Neural cell (in vitro differentiated cells): ENCODE data around the gene FOXO1. TPM values are rescaled to one million over a fixed set of nuclear protein-coding genes. Genes with fewer than 3 reads are reported as not detected.

ENCODE experiments used
- H2AFZ ChIP-seq: fragments of 200-600, 300-800 bp; sonication (generic), shearing (Covaris generic); 2 replicates; pipeline ENCODE4 v1.6.0; 2014; ENCODE audit warnings: low read depth, mild to moderate bottlenecking, antibody characterized with exemption, low read length, moderate library complexity
- H3F3A ChIP-seq: fragments of 200-600 bp; shearing (Covaris generic); 2 replicates; pipeline ENCODE4 v1.6.1; 2016; ENCODE audit warnings: mild to moderate bottlenecking, moderate library complexity, mixed read lengths, antibody characterized with exemption, low read length; ENCODE audit not compliant: insufficient read depth, poor library complexity, severe bottlenecking
- H3K27ac ChIP-seq: fragments of 200-600, 300-800 bp; sonication (generic), shearing (Covaris generic); 2 replicates; pipeline ENCODE4 v1.5.1; 2014; ENCODE audit warnings: mild to moderate bottlenecking, low read length, moderate library complexity
- H3K27me3 ChIP-seq: fragments of 300-800, 200-600 bp; sonication (generic), shearing (Covaris generic); 2 replicates; pipeline ENCODE4 v1.6.0; 2014; ENCODE audit warnings: mild to moderate bottlenecking, low read depth, low read length, moderate library complexity; ENCODE audit not compliant: insufficient read depth
- H3K36me3 ChIP-seq: fragments of 300-800, 200-600 bp; sonication (generic), shearing (Covaris generic); 2 replicates; pipeline ENCODE4 v1.5.1; 2014; ENCODE audit warnings: mild to moderate bottlenecking, antibody characterized with exemption, low read length, moderate library complexity; ENCODE audit not compliant: insufficient read depth
- H3K4me2 ChIP-seq: fragments of 300-800, 200-600 bp; sonication (generic), shearing (Covaris generic); 2 replicates; pipeline ENCODE4 v1.6.0; 2014; ENCODE audit warnings: mild to moderate bottlenecking, low read length
- H3K4me3 ChIP-seq: fragments of 300-800, 200-600 bp; sonication (generic), shearing (Covaris generic); 2 replicates; pipeline ENCODE4 v1.5.1; 2014; ENCODE audit warnings: mild to moderate bottlenecking, low read length, moderate library complexity
- H3K79me2 ChIP-seq: fragments of 200-600 bp; shearing (Covaris generic); replicated peaks from 2 replicates; pipeline ENCODE4 v1.6.0; 2014; ENCODE audit warnings: mild to moderate bottlenecking, low read length, moderate library complexity; ENCODE audit not compliant: insufficient read depth
- H3K9ac ChIP-seq: fragments of 300-800, 200-600 bp; sonication (generic), shearing (Covaris generic); 2 replicates; pipeline ENCODE4 v1.6.1; 2016; ENCODE audit warnings: mild to moderate bottlenecking, low read length, mixed read lengths
- H3K9me2 ChIP-seq: fragments of 200-600 bp; shearing (Covaris generic); 2 replicates; pipeline ENCODE4 v1.6.1; 2016; ENCODE audit warnings: mild to moderate bottlenecking, low read length, mixed read lengths; ENCODE audit not compliant: insufficient read depth
- H3K9me3 ChIP-seq: fragments of 200-600, 300-800 bp; sonication (generic), shearing (Covaris generic); 2 replicates; pipeline ENCODE4 v1.6.1; 2016; ENCODE audit warnings: mild to moderate bottlenecking, mixed run types, low read length, moderate library complexity, mixed read lengths
- H4K20me1 ChIP-seq: fragments of 200-600 bp; shearing (Covaris generic); 2 replicates; pipeline ENCODE4 v1.6.1; 2016; ENCODE audit warnings: mild to moderate bottlenecking, mixed run types; ENCODE audit not compliant: insufficient read depth
- CTCF ChIP-seq: fragments of 450-650 bp; IDR thresholded peaks from 2 replicates; pipeline ENCODE4 v1.5.1; 2014; ENCODE audit warnings: antibody characterized with exemption, mild to moderate bottlenecking, moderate library complexity; ENCODE audit not compliant: poor library complexity, severe bottlenecking
- EP300 ChIP-seq: fragments of 450-650 bp; conservative IDR thresholded peaks from 2 replicates; pipeline ENCODE4 v1.6.1; 2014; ENCODE audit warnings: antibody characterized with exemption, mild to moderate bottlenecking, moderate library complexity; ENCODE audit not compliant: poor library complexity, severe bottlenecking
- EZH2 ChIP-seq: fragments of 200-600, 300-800 bp; shearing (Covaris generic), sonication (generic); IDR thresholded peaks from 2 replicates; pipeline ENCODE4 v1.6.1; 2014; ENCODE audit warnings: antibody characterized with exemption, low read length, borderline replicate concordance, mild to moderate bottlenecking; ENCODE audit not compliant: insufficient read depth, poor library complexity, severe bottlenecking
- MXI1 ChIP-seq: fragments of 450-650 bp; conservative IDR thresholded peaks from 2 replicates; pipeline ENCODE4 v1.6.1; 2014; ENCODE audit warnings: antibody characterized with exemption, mild to moderate bottlenecking; ENCODE audit not compliant: poor library complexity, severe bottlenecking
- POLR2AphosphoS5 ChIP-seq: IDR thresholded peaks from 2 replicates; pipeline ENCODE4 v1.6.1; 2012
- RAD21 ChIP-seq: fragments of 450-650 bp; conservative IDR thresholded peaks from 2 replicates; pipeline ENCODE4 v1.6.1; 2014; ENCODE audit warnings: antibody characterized with exemption, mild to moderate bottlenecking, moderate library complexity
- SMC3 ChIP-seq: fragments of 450-650 bp; conservative IDR thresholded peaks from 2 replicates; pipeline ENCODE4 v1.6.1; 2014; ENCODE audit warnings: antibody characterized with exemption, mild to moderate bottlenecking, moderate library complexity; ENCODE audit not compliant: poor library complexity
- TAF1 ChIP-seq: IDR thresholded peaks from 2 replicates; pipeline ENCODE4 v1.6.1; 2012; ENCODE audit warnings: low read depth
- polyA plus RNA-seq: library from polyadenylated mRNA; depleted of rRNA; stranded (reverse); fragments of >200 nt; gene quantifications from 2 replicates; pipeline ENCODE4 v1.2.3, GENCODE V29; 2014
- TF ChIP-seq, protein P1 (sequence below): IDR thresholded peaks from 2 replicates; pipeline ENCODE4 v1.6.1; 2012; ENCODE audit warnings: borderline replicate concordance

The FOXO1 gene
- polyA plus RNA-seq, 1 donor from 2014 or later, result 1.2 TPM

DNA sequence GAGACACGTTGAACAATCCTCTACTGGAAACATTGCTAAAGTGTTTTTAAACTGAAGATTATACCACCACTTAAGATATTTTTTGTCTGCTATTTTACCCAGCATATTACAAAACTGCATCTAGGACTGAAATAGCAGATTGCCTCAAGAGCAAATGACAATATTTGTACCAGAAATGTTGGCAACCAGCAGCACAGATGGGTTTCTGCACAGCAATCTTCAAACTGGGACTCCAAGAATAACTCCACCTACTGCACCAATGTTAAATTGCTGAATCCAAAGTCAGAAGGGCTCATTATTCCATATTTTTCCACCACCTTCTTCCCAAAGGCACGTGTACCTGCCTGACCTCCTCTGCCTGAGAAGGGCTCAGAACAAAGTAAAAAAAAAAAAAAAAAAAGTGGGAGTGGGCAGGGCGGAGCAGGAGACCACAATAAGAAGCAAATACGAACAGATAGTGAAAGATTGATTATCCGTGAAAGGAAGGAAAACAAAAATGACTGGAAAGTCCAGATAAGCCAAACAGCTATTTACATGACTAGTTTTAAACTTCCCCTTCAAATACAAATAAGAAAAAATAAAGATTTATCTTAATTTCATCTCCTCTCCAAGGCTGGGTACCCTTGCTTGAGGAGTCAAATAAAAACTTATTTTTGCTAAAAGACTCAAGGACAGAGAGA lies 79.4 kb downstream of the FOXO1 start:
- Histone ChIP-seq H3K9me3 (no peaks in the 10 kb centered on the region), H3K27ac (no peak overlapping the region), H3K27me3 (no peaks in the 10 kb centered on the region), H3K79me2 (no peaks in the 10 kb centered on the region), H2AFZ (no peak overlapping the region), H3K36me3 (no peaks in the 10 kb centered on the region), H3K9me2 (no peaks in the 10 kb centered on the region), H3K4me2 (no peak overlapping the region), H3F3A (no peaks in the 10 kb centered on the region), H4K20me1 (no peaks in the 10 kb centered on the region), H3K4me3 (no peak overlapping the region), H3K9ac (no peak overlapping the region)
- TF ChIP-seq CTCF, result no peak
- no peak for TF ChIP-seq MXI1
- no peak for TF ChIP-seq EP300
- TF ChIP-seq EZH2, result no peak
- TF ChIP-seq RAD21, result no peak
- no peak for TF ChIP-seq SMC3
- no peak for TF ChIP-seq POLR2AphosphoS5
- no peak for TF ChIP-seq TAF1

DNA sequence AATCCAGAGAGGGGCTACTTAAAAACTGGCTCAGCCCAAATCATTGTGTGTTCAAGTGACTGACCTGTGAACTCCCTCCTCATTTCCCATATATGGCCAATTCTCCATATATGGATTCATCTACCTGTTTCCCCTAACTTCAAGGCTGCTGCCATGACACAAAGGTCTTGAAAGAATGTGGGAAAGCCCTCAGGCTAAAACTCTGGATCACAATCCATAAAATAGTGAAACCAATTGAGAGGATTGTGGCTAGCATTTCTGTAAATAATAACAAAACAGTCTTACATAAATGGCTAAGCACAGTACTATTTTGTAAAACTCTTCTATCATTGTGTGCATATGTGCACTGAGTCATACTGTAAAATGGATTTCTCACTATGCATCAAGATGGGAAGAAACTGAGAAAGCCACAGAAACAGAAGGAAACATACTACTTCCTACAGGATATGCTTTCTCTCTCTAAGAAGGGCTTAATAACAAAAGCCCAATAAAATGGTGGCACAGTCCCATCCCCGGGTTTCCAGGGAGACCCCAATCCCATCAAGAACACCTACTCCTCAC lies 80.5 kb downstream of the FOXO1 start:
- H3K27me3 ChIP-seq, result no peaks in the 10 kb centered on the region
- no peak overlapping the region for H3K27ac ChIP-seq
- no peaks in the 10 kb centered on the region for H4K20me1 ChIP-seq
- H3K9ac ChIP-seq, result no peak overlapping the region
- H3K9me3 ChIP-seq, result no peaks in the 10 kb centered on the region
- no peaks in the 10 kb centered on the region for H3K79me2 ChIP-seq
- H3F3A ChIP-seq, result no peaks in the 10 kb centered on the region
- no peaks in the 10 kb centered on the region for H3K9me2 ChIP-seq
- no peak overlapping the region for H2AFZ ChIP-seq
- H3K36me3 ChIP-seq, result no peaks in the 10 kb centered on the region
- no peak overlapping the region for H3K4me2 ChIP-seq
- H3K4me3 ChIP-seq, result no peak overlapping the region
- no peak for TF ChIP-seq POLR2AphosphoS5
- TF ChIP-seq MXI1, result no peak
- no peak for TF ChIP-seq SMC3
- no peak for TF ChIP-seq TAF1
- no peak for TF ChIP-seq CTCF
- no peak for TF ChIP-seq EZH2
- TF ChIP-seq RAD21, result no peak
- TF ChIP-seq, protein P1, sequence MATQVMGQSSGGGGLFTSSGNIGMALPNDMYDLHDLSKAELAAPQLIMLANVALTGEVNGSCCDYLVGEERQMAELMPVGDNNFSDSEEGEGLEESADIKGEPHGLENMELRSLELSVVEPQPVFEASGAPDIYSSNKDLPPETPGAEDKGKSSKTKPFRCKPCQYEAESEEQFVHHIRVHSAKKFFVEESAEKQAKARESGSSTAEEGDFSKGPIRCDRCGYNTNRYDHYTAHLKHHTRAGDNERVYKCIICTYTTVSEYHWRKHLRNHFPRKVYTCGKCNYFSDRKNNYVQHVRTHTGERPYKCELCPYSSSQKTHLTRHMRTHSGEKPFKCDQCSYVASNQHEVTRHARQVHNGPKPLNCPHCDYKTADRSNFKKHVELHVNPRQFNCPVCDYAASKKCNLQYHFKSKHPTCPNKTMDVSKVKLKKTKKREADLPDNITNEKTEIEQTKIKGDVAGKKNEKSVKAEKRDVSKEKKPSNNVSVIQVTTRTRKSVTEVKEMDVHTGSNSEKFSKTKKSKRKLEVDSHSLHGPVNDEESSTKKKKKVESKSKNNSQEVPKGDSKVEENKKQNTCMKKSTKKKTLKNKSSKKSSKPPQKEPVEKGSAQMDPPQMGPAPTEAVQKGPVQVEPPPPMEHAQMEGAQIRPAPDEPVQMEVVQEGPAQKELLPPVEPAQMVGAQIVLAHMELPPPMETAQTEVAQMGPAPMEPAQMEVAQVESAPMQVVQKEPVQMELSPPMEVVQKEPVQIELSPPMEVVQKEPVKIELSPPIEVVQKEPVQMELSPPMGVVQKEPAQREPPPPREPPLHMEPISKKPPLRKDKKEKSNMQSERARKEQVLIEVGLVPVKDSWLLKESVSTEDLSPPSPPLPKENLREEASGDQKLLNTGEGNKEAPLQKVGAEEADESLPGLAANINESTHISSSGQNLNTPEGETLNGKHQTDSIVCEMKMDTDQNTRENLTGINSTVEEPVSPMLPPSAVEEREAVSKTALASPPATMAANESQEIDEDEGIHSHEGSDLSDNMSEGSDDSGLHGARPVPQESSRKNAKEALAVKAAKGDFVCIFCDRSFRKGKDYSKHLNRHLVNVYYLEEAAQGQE, result no peak
- no peak for TF ChIP-seq EP300
